K562 (cell line): ENCODE results near the gene MATN1. TPM values are rescaled to one million over a fixed set of nuclear protein-coding genes. Genes with fewer than 3 reads are reported as not detected.

Source experiments
- ATAC-seq: fragments of 200-7000 bp; cut with Tn5 transposase; 3 replicates; pipeline ENCODE4 v1.9.1; 2020; ENCODE audit warnings: moderate library complexity
- BruUV-seq: library from RNA; stranded (reverse); fragments of 400-500 nt; replicated peaks from 2 replicates; lab custom pipeline; 2021; lab: Mats Ljungman, UMichigan
- CTCF ChIA-PET: fragments of 300-600 bp; formaldehyde crosslinking; extraction: SDS; loops from one replicate; lab custom pipeline; 2021; ENCODE audit warnings: low intra/inter-chr PET ratio; lab: Yijun Ruan, JAX
- POLR2A ChIA-PET: fragments of 300-600, 350-650 bp; sonication (Branson Sonifier 250); formaldehyde crosslinking; extraction: SDS; loops from one replicate; lab custom pipeline; 2021; ENCODE audit warnings: antibody characterized with exemption, inconsistent platforms; lab: Yijun Ruan, JAX
- DNase-seq, 4 experiments: peaks; one replicate each; pipeline versions ENCODE4 v3.0.0 to v3.0.0-alpha.2; 2011 to 2018; ENCODE audit warnings: low spot score in 3 of 4, mixed read lengths in 3 of 4; ENCODE audit errors: extremely low read depth in 1 of 4
- FAIRE-seq: peaks from 2 replicates; lab custom pipeline; 2011; peaks lifted over from hg19 to GRCh38; lab: Jason Lieb, UNC
- H2AFZ ChIP-seq: 2 replicates; pipeline ENCODE4 v1.6.0; 2011; ENCODE audit warnings: low read depth, low read length, control low read depth, inconsistent platforms
- H3K27ac ChIP-seq: fragments of 200-600 bp; 3 replicates; pipeline ENCODE4 v1.8.0; 2011; ENCODE audit warnings: low read depth, mild to moderate bottlenecking, control low read depth, inconsistent platforms, low read length, moderate library complexity, mixed read lengths; ENCODE audit errors: extremely low read depth
- H3K27me3 ChIP-seq, 2 experiments: fragments of 300-600 bp in 1 of 2; 2 replicates in 1 of 2; 3 replicates in 1 of 2; pipeline versions ENCODE4 v1.6.0 to v1.8.0; 2011; ENCODE audit warnings: inconsistent platforms in 2 of 2, low read length in 2 of 2, mild to moderate bottlenecking in 1 of 2, mixed read lengths in 1 of 2, moderate library complexity in 1 of 2; ENCODE audit not compliant: control insufficient read depth in 2 of 2, insufficient read depth in 2 of 2
- H3K36me3 ChIP-seq: fragments of 300-600 bp; 3 replicates; pipeline ENCODE4 v1.8.0; 2011; ENCODE audit warnings: mild to moderate bottlenecking, low read length, inconsistent platforms; ENCODE audit not compliant: control insufficient read depth, insufficient read depth
- H3K4me1 ChIP-seq, 2 experiments: fragments of 200-600 bp in 1 of 2; replicated peaks in 1 of 2; 2 replicates in 1 of 2; 3 replicates in 1 of 2; pipeline versions ENCODE4 v1.5.1 to v1.8.0; 2011; ENCODE audit warnings: inconsistent platforms in 2 of 2, low read length in 2 of 2, mild to moderate bottlenecking in 1 of 2, mixed read lengths in 1 of 2, moderate library complexity in 1 of 2; ENCODE audit not compliant: control insufficient read depth in 2 of 2, insufficient read depth in 2 of 2
- H3K4me2 ChIP-seq: 2 replicates; pipeline ENCODE4 v1.6.1; 2011; ENCODE audit warnings: low read length, control low read depth, inconsistent platforms, mixed read lengths; ENCODE audit not compliant: insufficient read depth
- H3K4me3 ChIP-seq: fragments of 200-600 bp; sonication (generic), shearing (Covaris generic); 2 replicates; pipeline ENCODE4 v1.5.1; 2016; ENCODE audit warnings: control low read depth, inconsistent platforms
- H3K79me2 ChIP-seq: fragments of 200-600 bp; 3 replicates; pipeline ENCODE4 v1.8.0; 2011; ENCODE audit warnings: low read length, inconsistent platforms; ENCODE audit not compliant: control insufficient read depth, insufficient read depth
- H3K9ac ChIP-seq, 2 experiments: 2 replicates each; pipeline versions ENCODE4 v1.6.0 to v1.6.1; 2011; ENCODE audit warnings: low read depth in 2 of 2, low read length in 2 of 2, control low read depth in 1 of 2, inconsistent platforms in 1 of 2, mild to moderate bottlenecking in 1 of 2, mixed read lengths in 1 of 2; ENCODE audit not compliant: insufficient read depth in 1 of 2
- H3K9me1 ChIP-seq: one replicate; pipeline ENCODE4 v1.6.0; 2011; ENCODE audit warnings: inconsistent platforms, mild to moderate bottlenecking, low read length, moderate library complexity; ENCODE audit not compliant: control insufficient read depth, insufficient read depth
- H3K9me3 ChIP-seq: replicated peaks from 2 replicates; pipeline ENCODE4 v1.5.1; 2011; ENCODE audit warnings: low read depth, low read length, inconsistent platforms; ENCODE audit not compliant: control insufficient read depth, insufficient read depth
- H4K20me1 ChIP-seq: replicated peaks from 2 replicates; pipeline ENCODE4 v1.6.1; 2011; ENCODE audit warnings: low read length, inconsistent platforms, mixed read lengths; ENCODE audit not compliant: control insufficient read depth, insufficient read depth
- ARID4B ChIP-seq: sonication (generic); formaldehyde crosslinking; IDR thresholded peaks from 2 replicates; pipeline ENCODE4 v1.8.0; 2022; ENCODE audit warnings: mild to moderate bottlenecking, missing genetic modification reagents
- ASH1L ChIP-seq: fragments of 450-650 bp; IDR thresholded peaks from 2 replicates; pipeline ENCODE4 v1.6.1; 2018; ENCODE audit warnings: borderline replicate concordance, mild to moderate bottlenecking, low read depth; ENCODE audit not compliant: partially characterized antibody
- ERF ChIP-seq: fragments of 450-650 bp; formaldehyde crosslinking; IDR thresholded peaks from 2 replicates; pipeline ENCODE4 v1.4.0; 2020; ENCODE audit warnings: mild to moderate bottlenecking, mixed read lengths
- ESRRA ChIP-seq: fragments of 450-650 bp; IDR thresholded peaks from 2 replicates; pipeline ENCODE4 v1.6.1; 2014; ENCODE audit warnings: low read depth, mild to moderate bottlenecking, moderate library complexity, borderline replicate concordance
- EWSR1 ChIP-seq: fragments of 450-650 bp; IDR thresholded peaks from 2 replicates; pipeline ENCODE4 v1.6.1; 2018; ENCODE audit warnings: borderline replicate concordance, mild to moderate bottlenecking, low read depth, moderate library complexity; ENCODE audit not compliant: partially characterized antibody
- HDAC2 ChIP-seq: fragments of 450-650 bp; IDR thresholded peaks from 2 replicates; pipeline ENCODE4 v1.6.1; 2016; ENCODE audit warnings: mild to moderate bottlenecking
- HLTF ChIP-seq: fragments of 450-650 bp; IDR thresholded peaks from 2 replicates; pipeline ENCODE4 v1.6.1; 2016
- MAZ ChIP-seq, 2 experiments: fragments of 450-650 bp in 1 of 2; sonication (generic) in 1 of 2; formaldehyde crosslinking; IDR thresholded peaks in 1 of 2; conservative IDR thresholded peaks in 1 of 2; 2 replicates each; pipeline versions ENCODE4 v1.4.0 to v1.5.0; 2020; ENCODE audit warnings: mild to moderate bottlenecking in 1 of 2, missing genetic modification reagents in 1 of 2
- POLR2H ChIP-seq: IDR thresholded peaks from 2 replicates; pipeline ENCODE4 v1.6.1; 2016; ENCODE audit warnings: missing genetic modification characterization, low read depth, mild to moderate bottlenecking, control low read depth, missing compliant biosample characterization, moderate library complexity
- RBM25 ChIP-seq: fragments of 200-400 bp; formaldehyde crosslinking; IDR thresholded peaks from 2 replicates; pipeline ENCODE4 v1.6.1; 2018; ENCODE audit warnings: low read length, low read depth, moderate library complexity; ENCODE audit not compliant: severe bottlenecking
- SAP30 ChIP-seq: fragments of 200-600 bp; sonication (generic); IDR thresholded peaks from 2 replicates; pipeline ENCODE4 v1.6.1; 2012; ENCODE audit warnings: borderline replicate concordance, low read depth, mild to moderate bottlenecking, moderate library complexity, low read length, control low read depth, inconsistent platforms; ENCODE audit not compliant: insufficient read depth, poor library complexity, severe bottlenecking
- TCF7L2 ChIP-seq: fragments of 150-350 bp; IDR thresholded peaks from 2 replicates; pipeline ENCODE4 v1.6.1; 2016; ENCODE audit warnings: low read depth, mild to moderate bottlenecking, low read length, moderate library complexity
- ZNF668 ChIP-seq: fragments of 250-450 bp; sonication (Bioruptor Pico); IDR thresholded peaks from 2 replicates; pipeline ENCODE4 v1.8.0; 2022; ENCODE audit warnings: mild to moderate bottlenecking, inconsistent platforms
- ZNF76 ChIP-seq: fragments of 250-450 bp; sonication (Bioruptor Pico); IDR thresholded peaks from 2 replicates; pipeline ENCODE4 v1.4.0; 2020; ENCODE audit warnings: mild to moderate bottlenecking, moderate library complexity, borderline replicate concordance
- WGBS: fragments of 100-300 bp; shearing (Covaris generic); methylation state at CpG from one replicate; pipeline ENCODE4 v1.1.6; 2016; ENCODE audit warnings: low coverage, mixed read lengths; ENCODE audit not compliant: insufficient coverage; ENCODE audit errors: missing lambda C conversion rate; 5-methylcytosine and 5-hydroxymethylcytosine counted together
- in situ Hi-C: fragments of 300-500 bp; cut with MboI; formaldehyde crosslinking; loops from 4 replicates; pipeline ENCODE4 v1.15.0; 2018; ENCODE audit warnings: inconsistent platforms, mixed read lengths
- intact Hi-C: fragments of 100-400 bp; cut with micrococcal nuclease; formaldehyde crosslinking; loops from 2 replicates; pipeline ENCODE4 v1.14.2; 2022
- polyA plus RNA-seq, 8 experiments: library from polyadenylated mRNA; depleted of rRNA in 4 of 8; stranded (reverse) in 5 of 8; unstranded in 3 of 8; fragments of >200 nt; fragmentation: Nextera tagmentation in 2 of 8; fragmentation: Illumina TruSeq in 1 of 8; extraction: Ambion mirVana in 2 of 8; extraction: Trizol in 1 of 8; gene quantifications; 2 replicates each; pipeline versions ENCODE4 v1.2.1 to v1.2.3, GENCODE V29; 2011 to 2014; ENCODE audit warnings: inconsistent platforms in 1 of 8, missing spikeins in 1 of 8
- total RNA-seq, 7 experiments: library from RNA; depleted of rRNA in 6 of 7; stranded (reverse); fragments of >200 nt in 6 of 7; fragmentation: Illumina TruSeq in 2 of 7; extraction: Trizol in 2 of 7; gene quantifications; 2 replicates each; pipeline versions ENCODE4 v1.2.1 to v1.2.3, GENCODE V29; 2011 to 2021; ENCODE audit warnings: low replicate concordance in 1 of 7
- TF ChIP-seq, protein P1 (sequence below): sonication (generic); formaldehyde crosslinking; IDR thresholded peaks from 2 replicates; pipeline ENCODE4 v1.8.1; 2022; ENCODE audit warnings: missing genetic modification reagents

The MATN1 gene
- total and polyA plus RNA-seq, 9 of the 15 experiments (the other 6 are each of a cell fraction or from before 2014, with no cell fraction given): 0.10 to 2.3 (median 1.2) TPM

DNA sequence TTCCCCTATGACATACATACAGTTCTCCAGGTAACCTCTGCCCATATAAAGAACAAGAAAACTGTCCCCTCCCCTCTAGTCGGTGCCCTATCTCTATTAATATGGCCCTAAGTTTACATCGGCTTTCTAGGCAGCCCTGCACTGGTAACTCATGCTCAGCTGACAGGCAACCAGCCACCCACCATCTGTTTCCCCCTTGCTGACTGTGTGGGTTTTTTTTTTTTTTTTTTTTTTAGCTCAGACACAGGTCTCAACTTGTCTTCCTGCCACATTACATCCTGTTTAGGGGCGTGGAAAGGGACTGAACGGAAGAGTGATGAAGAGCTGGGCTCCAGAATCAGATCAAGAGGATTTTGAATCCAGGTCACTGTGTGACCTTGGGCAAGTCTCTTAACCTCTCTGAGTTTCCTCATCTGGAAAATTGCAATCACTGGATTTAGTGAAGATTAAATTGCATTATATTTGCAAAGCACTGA lies 20.2 kb upstream of the MATN1 start:
- in situ Hi-C loops: no loop called here
- DNase-seq: no peak
- ATAC-seq: no peak; the same call in 2 of the 3 replicates
- Histone ChIP-seq H3K9ac (no peak overlapping the region), H3K9me3 (peaks cover 4% of the 10 kb centered on the region), H3K9me1 (peaks cover 2% of the 10 kb centered on the region), H4K20me1 (no peaks in the 10 kb centered on the region), H3K4me1 (peaks cover 55 to 56% of the 10 kb centered on the region in 2 experiments), H3K27ac (no peak overlapping the region), H2AFZ (no peak overlapping the region), H3K4me2 (no peak overlapping the region), H3K4me3 (no peak overlapping the region), H3K79me2 (no peaks in the 10 kb centered on the region; the same call in 2 of the 3 replicates), H3K27me3 (no peaks in the 10 kb centered on the region), H3K36me3 (no peaks in the 10 kb centered on the region; the same call in 2 of the 3 replicates)
- peak; percentile 11 for FAIRE-seq
- BruUV-seq: no TSS peak
- CTCF ChIA-PET: no interaction called here
- POLR2A ChIA-PET: interaction anchor here (0.6 to 1.7 kb wide), 9 partner anchors 8 to 560 kb away, joined by 3 to 9 read pairs (median 4); partner anchors contain the start of gene LAPTM5
- WGBS: 34% methylated on average over 4 of the region's 4 CpGs
- intact Hi-C loops: no loop called here
- TF ChIP-seq ERF (CRISPR knock-in tag): no peak
- TF ChIP-seq HLTF: peak; percentile 61; the same call in 1 of the 2 replicates
- TF ChIP-seq EWSR1: no peak
- TF ChIP-seq ARID4B: no peak
- TF ChIP-seq ZNF668 (CRISPR knock-in tag): no peak
- no peak for TF ChIP-seq TCF7L2
- no peak for TF ChIP-seq MAZ (CRISPR knock-in tag; conservative IDR thresholded peaks at IDR 0.05 in 1 of 2, IDR thresholded peaks at IDR 0.05 in 1 of 2)
- 0 out of 2 replicates have a peak, but pooled peaks have one; percentile 47 for TF ChIP-seq HDAC2
- peak; percentile 80 for TF ChIP-seq RBM25
- 0 out of 2 replicates have a peak, but pooled peaks have one; percentile 17 for TF ChIP-seq ESRRA
- TF ChIP-seq POLR2H (tag): no peak
- no peak for TF ChIP-seq ASH1L
- TF ChIP-seq, protein P1, sequence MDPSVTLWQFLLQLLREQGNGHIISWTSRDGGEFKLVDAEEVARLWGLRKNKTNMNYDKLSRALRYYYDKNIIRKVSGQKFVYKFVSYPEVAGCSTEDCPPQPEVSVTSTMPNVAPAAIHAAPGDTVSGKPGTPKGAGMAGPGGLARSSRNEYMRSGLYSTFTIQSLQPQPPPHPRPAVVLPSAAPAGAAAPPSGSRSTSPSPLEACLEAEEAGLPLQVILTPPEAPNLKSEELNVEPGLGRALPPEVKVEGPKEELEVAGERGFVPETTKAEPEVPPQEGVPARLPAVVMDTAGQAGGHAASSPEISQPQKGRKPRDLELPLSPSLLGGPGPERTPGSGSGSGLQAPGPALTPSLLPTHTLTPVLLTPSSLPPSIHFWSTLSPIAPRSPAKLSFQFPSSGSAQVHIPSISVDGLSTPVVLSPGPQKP: no peak
- TF ChIP-seq ZNF76 (CRISPR knock-in tag): no peak
- TF ChIP-seq SAP30: no peak
